T-helper 1 cell treated with Interleukin-12 subunit alpha and Interleukin-12 subunit beta and Interleukin-4 antibody, amounts not matched to agents 30 ng/mL and 1 ng/mL, for 36 hours (primary cell): Measurements from ENCODE around the gene TMC7. TPM values are rescaled to one million over a fixed set of nuclear protein-coding genes. Genes with fewer than 3 reads are reported as not detected.

ENCODE experiments used
- intact Hi-C: fragments of 100-400 bp; cut with micrococcal nuclease; formaldehyde crosslinking; loops from one replicate; pipeline ENCODE4 v1.15.1; 2024
- total RNA-seq: library from RNA; stranded (reverse); gene quantifications from 2 replicates; pipeline ENCODE4 v1.2.3, GENCODE V29; 2022

Gene TMC7
- total RNA-seq, 1 donor from 2014 or later: 0.07 TPM

GRCh38 chr16:19112099-19112407 is 128.3 kb downstream of the TMC7 start:
- intact Hi-C loops: no loop called here

Other genes starting within 250 kb of the TMC7 start
- 1,857 and 1,866 TPM in 2 replicates for gene RPS15A, start 193.6 kb upstream of the TMC7 start, total RNA-seq
- 225 and 235 TPM in 2 replicates for gene ARL6IP1, start 182.4 kb upstream of the TMC7 start, total RNA-seq
- 162 and 186 TPM in 2 replicates for gene SMG1, start 57.5 kb upstream of the TMC7 start, total RNA-seq
- 12.2 and 14.8 TPM in 2 replicates for gene COQ7, start 83.7 kb downstream of the TMC7 start, total RNA-seq
- 12.9 and 13.7 TPM in 2 replicates for gene ITPRIPL2, start 130.0 kb downstream of the TMC7 start, total RNA-seq
- not detected in 2 replicates for gene SYT17, start 184.3 kb downstream of the TMC7 start, total RNA-seq